Measurements from ENCODE around the gene ACAP2. TPM values are rescaled to one million over a fixed set of nuclear protein-coding genes. Genes with fewer than 3 reads are reported as not detected.

The ACAP2 gene
- total RNA-seq, 1 donor from 2014 or later, result 38.2 TPM

DNA sequence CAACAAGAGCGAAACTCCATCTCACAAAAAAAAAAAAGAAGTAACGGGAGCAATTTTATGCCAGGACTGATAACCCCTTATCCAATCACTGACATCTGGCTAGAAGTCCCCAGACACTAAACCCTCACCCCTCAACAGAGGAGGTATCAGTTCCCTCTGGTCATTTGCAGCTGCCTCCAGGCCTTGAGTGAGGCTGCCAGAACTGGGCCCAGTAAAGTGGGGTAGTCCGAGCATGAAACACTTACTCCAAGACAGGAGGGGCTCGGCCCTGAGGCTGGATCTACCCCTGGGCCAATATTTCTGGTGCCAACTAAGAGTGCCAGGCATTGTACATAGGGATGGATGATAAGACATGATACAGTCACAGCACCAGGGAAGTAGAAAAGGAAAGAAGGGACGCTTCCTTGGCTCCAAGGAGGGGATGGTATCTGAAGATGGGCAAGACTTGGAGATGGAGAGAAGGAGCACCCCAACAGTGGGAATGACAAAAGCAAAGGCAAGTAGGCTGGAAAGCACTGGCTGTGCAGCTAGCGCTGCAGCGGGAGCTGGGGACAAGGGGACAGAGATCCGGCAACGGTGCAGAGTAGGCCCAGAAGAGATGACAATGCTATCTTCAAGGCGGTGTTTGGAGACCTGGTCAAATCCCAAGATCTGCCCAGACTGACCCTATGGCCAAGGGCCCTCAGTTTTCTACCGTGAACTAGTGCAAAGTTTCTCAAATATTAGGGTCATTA, 174.1 kb downstream of the ACAP2 start:
- DNase-seq (ENCODE audit: low spot score), result no peak
- Mint-ChIP-seq H3K27me3 (ENCODE audit: insufficient read depth) (peaks cover 6% of the 10 kb centered on the region), H3K27ac (no peak overlapping the region), H3K9me3 (no peaks in the 10 kb centered on the region), H3K4me1 (ENCODE audit: low read depth) (peaks cover 28% of the 10 kb centered on the region), H3K36me3 (ENCODE audit: low read depth) (peaks cover 11% of the 10 kb centered on the region), H3K4me3 (peak overlapping the region; percentile 55)
- intact Hi-C loops (cut with micrococcal nuclease), result no loop called here

GRCh38 chr3:195267096-195267495, 175.7 kb downstream of the ACAP2 start:
- Mint-ChIP-seq H3K9me3 (no peaks in the 10 kb centered on the region), H3K4me3 (no peak overlapping the region), H3K27me3 (ENCODE audit: insufficient read depth) (peaks cover 6% of the 10 kb centered on the region), H3K36me3 (ENCODE audit: low read depth) (peaks cover 11% of the 10 kb centered on the region), H3K27ac (no peak overlapping the region), H3K4me1 (ENCODE audit: low read depth) (peaks cover 28% of the 10 kb centered on the region)
- no peak for DNase-seq (ENCODE audit: low spot score)
- intact Hi-C loops (cut with micrococcal nuclease), result no loop called here

GRCh38 chr3:195266428-195266827, 176.4 kb downstream of the ACAP2 start:
- H3K27me3 Mint-ChIP-seq (ENCODE audit: insufficient read depth), result peaks cover 6% of the 10 kb centered on the region
- no peak overlapping the region for H3K4me3 Mint-ChIP-seq
- H3K4me1 Mint-ChIP-seq (ENCODE audit: low read depth), result peaks cover 21% of the 10 kb centered on the region
- no peaks in the 10 kb centered on the region for H3K9me3 Mint-ChIP-seq
- H3K27ac Mint-ChIP-seq, result no peak overlapping the region
- no peak for DNase-seq (ENCODE audit: low spot score)
- peaks cover 11% of the 10 kb centered on the region for H3K36me3 Mint-ChIP-seq (ENCODE audit: low read depth)
- intact Hi-C loops (cut with micrococcal nuclease), result no loop called here

GRCh38 chr3:195265363-195265976, 177.3 kb downstream of the ACAP2 start:
- DNase-seq (ENCODE audit: low spot score), result no peak
- H3K4me1 Mint-ChIP-seq (ENCODE audit: low read depth), result peaks cover 30% of the 10 kb centered on the region
- H3K27me3 Mint-ChIP-seq (ENCODE audit: insufficient read depth), result peaks cover 6% of the 10 kb centered on the region
- H3K4me3 Mint-ChIP-seq, result no peak overlapping the region
- H3K36me3 Mint-ChIP-seq (ENCODE audit: low read depth), result peaks cover 11% of the 10 kb centered on the region
- intact Hi-C loops (cut with micrococcal nuclease), result no loop called here
- H3K27ac Mint-ChIP-seq, result no peak overlapping the region
- H3K9me3 Mint-ChIP-seq, result no peaks in the 10 kb centered on the region

- intact Hi-C loops (cut with micrococcal nuclease), result loop anchor here (5.0 kb wide), 1 partner anchor 157 kb away; no protein-coding TSS in a partner anchor
- peaks cover 6% of the 10 kb centered on the region for H3K27me3 Mint-ChIP-seq (ENCODE audit: insufficient read depth)
- H3K36me3 Mint-ChIP-seq (ENCODE audit: low read depth), result peaks cover 11% of the 10 kb centered on the region
- H3K4me1 Mint-ChIP-seq (ENCODE audit: low read depth), result peaks cover 20% of the 10 kb centered on the region
- DNase-seq (ENCODE audit: low spot score), result no peak
- no peak overlapping the region for H3K27ac Mint-ChIP-seq
- H3K4me3 Mint-ChIP-seq, result no peak overlapping the region
- H3K9me3 Mint-ChIP-seq, result no peaks in the 10 kb centered on the region
These were observed 178.8 kb downstream of the ACAP2 start for GRCh38 chr3:195263925-195264600.

GRCh38 chr3:195263193-195263924, 179.5 kb downstream of the ACAP2 start:
- DNase-seq (ENCODE audit: low spot score), result no peak
- Mint-ChIP-seq H3K4me1 (ENCODE audit: low read depth) (peaks cover 22% of the 10 kb centered on the region), H3K9me3 (no peaks in the 10 kb centered on the region), H3K27me3 (ENCODE audit: insufficient read depth) (peaks cover 6% of the 10 kb centered on the region), H3K36me3 (ENCODE audit: low read depth) (peaks cover 7% of the 10 kb centered on the region), H3K27ac (no peak overlapping the region), H3K4me3 (no peak overlapping the region)
- intact Hi-C loops (cut with micrococcal nuclease), result loop anchor here (5.0 kb wide), 1 partner anchor 156 kb away; no protein-coding TSS in a partner anchor

DNA sequence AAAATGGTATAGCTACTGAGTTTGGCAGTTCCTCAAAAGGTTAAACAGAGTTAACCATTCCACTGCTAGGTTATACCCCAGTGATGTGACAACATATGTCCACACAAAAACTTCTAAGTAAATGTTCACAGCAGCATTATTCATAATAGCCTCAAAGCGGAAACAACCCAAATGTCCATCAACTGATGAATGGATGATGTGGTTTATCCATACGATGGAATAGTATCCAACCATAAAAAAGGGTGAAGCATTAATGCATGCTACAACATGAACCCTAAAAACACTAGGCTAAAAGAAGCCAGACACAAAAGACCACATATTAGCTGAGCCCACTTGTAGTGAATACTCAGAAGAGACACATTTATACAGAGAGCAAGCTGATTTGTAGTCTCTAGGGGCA, 180.9 kb downstream of the ACAP2 start:
- no peak overlapping the region for H3K4me3 Mint-ChIP-seq
- no peak for DNase-seq (ENCODE audit: low spot score)
- H3K9me3 Mint-ChIP-seq, result no peaks in the 10 kb centered on the region
- H3K27me3 Mint-ChIP-seq (ENCODE audit: insufficient read depth), result peaks cover 6% of the 10 kb centered on the region
- H3K27ac Mint-ChIP-seq, result no peak overlapping the region
- intact Hi-C loops (cut with micrococcal nuclease), result loop anchor here (5.0 kb wide), 1 partner anchor 155 kb away; no protein-coding TSS in a partner anchor
- H3K4me1 Mint-ChIP-seq (ENCODE audit: low read depth), result peaks cover 24% of the 10 kb centered on the region
- H3K36me3 Mint-ChIP-seq (ENCODE audit: low read depth), result peaks cover 7% of the 10 kb centered on the region

DNA sequence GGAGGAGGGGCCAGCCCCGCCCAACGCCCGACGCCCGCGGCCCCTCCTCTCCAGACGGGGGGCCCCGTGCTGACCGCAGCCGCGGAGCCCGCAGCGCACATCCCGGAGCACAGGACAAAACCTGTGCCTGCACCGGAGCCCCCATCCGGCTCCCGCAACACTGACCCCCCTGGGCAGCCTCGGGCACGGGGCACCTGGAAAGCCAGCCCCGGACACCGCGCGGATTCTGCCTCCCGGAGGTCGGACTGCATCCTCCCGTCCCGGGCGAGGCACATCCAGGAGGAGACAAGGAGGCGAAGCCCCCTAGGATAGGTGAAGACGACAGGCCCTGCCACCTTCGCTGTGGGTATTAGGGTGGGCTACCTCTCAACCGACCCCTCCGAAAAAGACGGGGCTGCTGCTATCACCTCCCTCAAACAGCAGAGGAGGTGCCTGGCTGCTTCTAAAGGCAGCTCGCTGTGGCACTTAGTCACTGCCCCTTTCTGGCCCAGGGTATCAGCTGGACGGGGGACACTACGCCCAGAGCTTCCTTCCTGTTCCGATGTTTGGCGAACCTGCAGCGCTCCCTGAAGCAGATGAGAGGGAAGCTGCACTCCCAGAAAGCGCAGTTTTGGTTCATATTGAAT, 182.4 kb downstream of the ACAP2 start:
- intact Hi-C loops (cut with micrococcal nuclease), result loop anchor here (1.0 to 5.0 kb wide), 6 partner anchors 11 to 588 kb away; partner anchors contain the start of genes LSG1 and XXYLT1
- Mint-ChIP-seq H3K27ac (peak overlapping the region; percentile 44), H3K36me3 (ENCODE audit: low read depth) (peaks cover 6% of the 10 kb centered on the region), H3K4me1 (ENCODE audit: low read depth) (peaks cover 24% of the 10 kb centered on the region), H3K4me3 (peak overlapping the region; percentile 81), H3K27me3 (ENCODE audit: insufficient read depth) (peaks cover 5% of the 10 kb centered on the region), H3K9me3 (no peaks in the 10 kb centered on the region)
- DNase-seq (ENCODE audit: low spot score), result no peak

DNA sequence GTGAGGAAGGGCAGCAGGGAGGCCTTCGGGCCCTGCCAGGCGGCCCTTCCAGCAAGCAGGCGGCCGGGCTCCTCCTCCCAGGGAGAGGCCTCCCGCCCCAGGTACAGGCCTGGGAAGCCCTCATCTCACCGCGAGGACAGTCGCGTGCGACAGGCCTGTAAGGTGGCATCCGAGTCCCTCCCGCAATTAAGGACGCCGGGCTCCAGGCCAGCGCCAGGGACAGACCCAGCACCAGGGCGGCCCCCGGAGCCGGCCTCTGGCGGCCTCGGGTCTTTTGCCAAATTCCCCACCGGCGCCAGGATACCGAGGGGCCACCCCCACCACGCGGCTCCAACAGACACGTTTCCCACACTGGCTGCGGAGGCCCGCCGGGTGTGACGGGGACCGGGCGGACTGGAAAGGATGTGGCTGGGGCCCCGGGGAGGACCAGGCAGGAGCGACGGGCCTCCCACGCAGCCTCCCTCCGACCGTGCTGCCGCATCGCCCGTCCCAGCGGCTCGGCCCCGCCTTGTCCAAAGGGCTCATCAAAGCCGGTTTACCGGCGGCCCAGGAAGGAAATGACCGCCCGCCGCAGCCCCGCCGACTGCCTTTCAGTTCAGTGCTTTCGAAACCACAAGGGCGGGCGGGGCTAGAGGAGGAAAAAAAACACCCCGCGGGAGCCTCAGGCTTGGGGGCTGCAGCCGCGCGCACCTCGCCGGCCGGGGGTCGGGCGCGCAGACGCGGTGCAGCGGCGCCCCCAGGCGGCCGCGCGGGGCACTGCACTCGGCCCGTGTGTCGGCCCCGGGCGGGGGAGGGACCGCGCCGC, 183.1 kb downstream of the ACAP2 start:
- H3K27ac Mint-ChIP-seq, result no peak overlapping the region
- H3K4me3 Mint-ChIP-seq, result peak overlapping the region; percentile 15
- no peaks in the 10 kb centered on the region for H3K27me3 Mint-ChIP-seq (ENCODE audit: insufficient read depth)
- no peaks in the 10 kb centered on the region for H3K9me3 Mint-ChIP-seq
- DNase-seq (ENCODE audit: low spot score), result peak; percentile 76
- peaks cover 24% of the 10 kb centered on the region for H3K4me1 Mint-ChIP-seq (ENCODE audit: low read depth)
- intact Hi-C loops (cut with micrococcal nuclease), result loop anchor here (1.0 to 10.0 kb wide), 7 partner anchors 12 to 587 kb away; partner anchors contain the start of genes LSG1 and XXYLT1
- H3K36me3 Mint-ChIP-seq (ENCODE audit: low read depth), result peaks cover 3% of the 10 kb centered on the region

- intact Hi-C loops (cut with micrococcal nuclease), result loop anchor here (10.0 kb wide), 1 partner anchor 254 kb away; no protein-coding TSS in a partner anchor
- H3K27ac Mint-ChIP-seq, result no peak overlapping the region
- H3K36me3 Mint-ChIP-seq (ENCODE audit: low read depth), result no peaks in the 10 kb centered on the region
- H3K9me3 Mint-ChIP-seq, result no peaks in the 10 kb centered on the region
- H3K27me3 Mint-ChIP-seq (ENCODE audit: insufficient read depth), result no peaks in the 10 kb centered on the region
- no peak overlapping the region for H3K4me3 Mint-ChIP-seq
- no peak for DNase-seq (ENCODE audit: low spot score)
- peaks cover 24% of the 10 kb centered on the region for H3K4me1 Mint-ChIP-seq (ENCODE audit: low read depth)
These were observed 183.7 kb downstream of the ACAP2 start for GRCh38 chr3:195259154-195259474.

DNA sequence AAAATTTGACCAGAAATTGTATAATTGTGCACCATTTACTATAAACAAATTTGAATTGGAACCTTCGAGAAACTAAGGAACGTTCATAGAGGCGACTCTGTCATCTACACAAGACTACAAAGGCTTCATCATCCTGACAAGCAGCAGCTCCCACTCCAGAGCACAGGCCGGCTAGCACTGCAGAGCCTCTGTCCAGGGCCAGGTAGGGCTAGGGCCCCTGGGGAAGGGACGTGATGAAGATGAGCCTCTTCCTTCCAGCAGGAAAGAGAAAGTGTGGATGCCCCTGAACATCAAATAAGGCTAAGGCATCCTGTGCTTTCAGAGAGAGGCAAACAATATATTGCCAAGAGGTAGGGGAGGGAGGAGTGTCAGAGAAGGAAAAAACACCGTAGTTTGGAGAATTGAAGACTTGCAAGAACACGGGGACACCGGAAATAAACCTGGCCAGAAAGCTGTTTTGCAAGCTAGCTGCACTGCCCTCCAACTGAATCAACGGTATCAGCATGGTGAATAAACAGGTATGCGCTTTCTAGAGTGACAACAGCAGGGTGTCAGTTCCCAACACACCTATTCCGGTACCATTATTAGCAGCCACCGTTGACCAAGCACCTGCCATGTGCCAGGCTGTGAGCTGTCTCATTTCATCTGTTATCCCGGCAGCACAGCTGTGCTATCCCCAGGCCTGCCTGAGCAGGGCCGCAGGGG, 184.2 kb downstream of the ACAP2 start:
- Mint-ChIP-seq H3K27me3 (ENCODE audit: insufficient read depth) (no peaks in the 10 kb centered on the region), H3K4me3 (peak overlapping the region; percentile 57), H3K27ac (peak overlapping the region; percentile 49), H3K36me3 (ENCODE audit: low read depth) (no peaks in the 10 kb centered on the region), H3K9me3 (no peaks in the 10 kb centered on the region), H3K4me1 (ENCODE audit: low read depth) (peaks cover 21% of the 10 kb centered on the region)
- intact Hi-C loops (cut with micrococcal nuclease), result loop anchor here (10.0 kb wide), 1 partner anchor 254 kb away; no protein-coding TSS in a partner anchor
- no peak for DNase-seq (ENCODE audit: low spot score)

All from activated T-helper 1 cell treated with anti-CD3 and anti-CD28 coated beads, Interleukin-12 subunit alpha, Interleukin-12 subunit beta, Interleukin-2, Interleukin-4 antibody, amounts not matched to agents 30 ng/mL and 10 ng/mL and 1 ng/mL, durations not matched to agents 14 hours and 24 hours and 36 hours (primary cell).